Liver (tissue), 9 donors: ENCODE measurements around the gene MAP2K6. TPM values are rescaled to one million over a fixed set of nuclear protein-coding genes. Genes with fewer than 3 reads are reported as not detected.

Experiments
- DNase-seq: peaks from one replicate; pipeline ENCODE4 v3.0.0-alpha.2; 2017; ENCODE audit warnings: low spot score
- H3K27ac ChIP-seq, 2 donors: one replicate each; pipeline ENCODE4 v1.7.0; 2013; ENCODE audit warnings: inconsistent platforms in 2 of 2, low read length in 2 of 2, control low read depth in 1 of 2, low read depth in 1 of 2, mild to moderate bottlenecking in 1 of 2
- H3K27me3 ChIP-seq, 4 donors: one replicate each; pipeline versions ENCODE4 v1.6.1 to v1.7.0; 2013; ENCODE audit warnings: low read length in 3 of 4, inconsistent platforms in 1 of 4, mild to moderate bottlenecking in 1 of 4, moderate library complexity in 1 of 4; ENCODE audit not compliant: control insufficient read depth in 4 of 4, insufficient read depth in 4 of 4
- H3K36me3 ChIP-seq, 4 donors: one replicate each; pipeline versions ENCODE4 v1.6.1 to v1.7.0; 2013; ENCODE audit warnings: low read length in 3 of 4, mild to moderate bottlenecking in 3 of 4, low read depth in 1 of 4, moderate library complexity in 1 of 4; ENCODE audit not compliant: control insufficient read depth in 4 of 4, insufficient read depth in 3 of 4
- H3K4me1 ChIP-seq, 4 donors: one replicate each; pipeline versions ENCODE4 v1.6.1 to v1.7.0; 2013; ENCODE audit warnings: low read length in 3 of 4, mild to moderate bottlenecking in 3 of 4, moderate library complexity in 1 of 4; ENCODE audit not compliant: control insufficient read depth in 4 of 4, insufficient read depth in 4 of 4
- H3K4me3 ChIP-seq, 3 donors: one replicate each; pipeline versions ENCODE4 v1.6.1 to v1.7.0; 2013; ENCODE audit warnings: low read length in 3 of 3, control low read depth in 1 of 3, low read depth in 1 of 3, mild to moderate bottlenecking in 1 of 3
- H3K9ac ChIP-seq, 2 donors: one replicate each; pipeline ENCODE4 v1.7.0; 2013; ENCODE audit warnings: low read length in 2 of 2, mild to moderate bottlenecking in 2 of 2, moderate library complexity in 2 of 2, control low read depth in 1 of 2, low read depth in 1 of 2
- H3K9me3 ChIP-seq, 4 donors: one replicate each; pipeline versions ENCODE4 v1.6.1 to v1.7.0; 2013; ENCODE audit warnings: low read length in 3 of 4; ENCODE audit not compliant: control insufficient read depth in 4 of 4
- ATF3 ChIP-seq: IDR thresholded peaks from 2 replicates; pipeline ENCODE4 v1.6.1; 2016; ENCODE audit warnings: antibody characterized with exemption
- CTCF ChIP-seq: fragments of 150-350 bp; IDR thresholded peaks from 2 replicates; pipeline ENCODE4 v1.5.1; 2017; ENCODE audit warnings: improper control_type of control experiment, low read depth, low read length; ENCODE audit not compliant: missing input control
- FOXA2 ChIP-seq: IDR thresholded peaks from 2 replicates; pipeline ENCODE4 v1.6.1; 2016; ENCODE audit warnings: antibody characterized with exemption
- HNF4A ChIP-seq, 2 donors: conservative IDR thresholded peaks; 2 replicates each; pipeline ENCODE4 v1.6.1; 2016; ENCODE audit warnings: antibody characterized with exemption in 2 of 2, mild to moderate bottlenecking in 2 of 2
- HNF4G ChIP-seq: IDR thresholded peaks from 2 replicates; pipeline ENCODE4 v1.6.1; 2016; ENCODE audit warnings: antibody characterized with exemption
- JUND ChIP-seq, 2 donors: IDR thresholded peaks; 2 replicates each; pipeline ENCODE4 v1.6.1; 2016; ENCODE audit warnings: antibody characterized with exemption in 2 of 2
- RAD21 ChIP-seq, 2 donors: IDR thresholded peaks; 2 replicates each; pipeline ENCODE4 v1.6.1; 2016; ENCODE audit warnings: antibody characterized with exemption in 2 of 2, mild to moderate bottlenecking in 2 of 2
- REST ChIP-seq: IDR thresholded peaks from 2 replicates; pipeline ENCODE4 v1.6.1; 2016; ENCODE audit warnings: antibody characterized with exemption, mild to moderate bottlenecking
- RXRA ChIP-seq, 2 donors: IDR thresholded peaks; 2 replicates each; pipeline ENCODE4 v1.6.1; 2017 to 2018; ENCODE audit warnings: antibody characterized with exemption in 2 of 2, mild to moderate bottlenecking in 1 of 2
- SP1 ChIP-seq: IDR thresholded peaks from 2 replicates; pipeline ENCODE4 v1.6.1; 2018; ENCODE audit warnings: antibody characterized with exemption, mild to moderate bottlenecking
- WGBS: extraction: QIAGEN DNeasy Blood & Tissue Kit; methylation state at CpG from one replicate; pipeline ENCODE4 v1.1.7; 2013; 5-methylcytosine and 5-hydroxymethylcytosine counted together
- polyA plus RNA-seq, 2 donors: library from polyadenylated mRNA; stranded (reverse) in 1 of 2; unstranded in 1 of 2; fragments of 200-250 nt in 1 of 2; fragments of >200 nt in 1 of 2; fragmentation: Nextera tagmentation in 1 of 2; extraction: Ambion mirVana in 1 of 2; gene quantifications; one replicate each; pipeline versions ENCODE4 v1.2.1 to v1.2.3, GENCODE V29; 2013 to 2015
- total RNA-seq, 2 donors: library from RNA; depleted of rRNA; stranded (reverse); fragments of >200 nt; gene quantifications; one replicate each; pipeline ENCODE4 v1.2.3, GENCODE V29; 2014
- donor health status: healthy.
- donor health status: healthy.
- donor health status: healthy.
- donor health status: healthy.
- donor health status: healthy.

MAP2K6 gene
- total and polyA plus RNA-seq, 4 donors, result 0.31 to 5.4 (median 2.6) TPM

GRCh38 chr17:69367298-69367697, 47.2 kb upstream of the MAP2K6 start:
- H3K27me3 ChIP-seq, result no peaks in the 10 kb centered on the region
- no peak for DNase-seq
- no peaks in the 10 kb centered on the region for H3K9me3 ChIP-seq
- no peak for TF ChIP-seq ATF3
- TF ChIP-seq RAD21 (IDR thresholded peaks at IDR 0.05), result no peak
- no peak for TF ChIP-seq FOXA2
- TF ChIP-seq HNF4G, result no peak
- TF ChIP-seq HNF4A (conservative IDR thresholded peaks at IDR 0.05), result no peak
- TF ChIP-seq REST, result no peak
- no peak for TF ChIP-seq JUND (IDR thresholded peaks at IDR 0.05)
- no peak for TF ChIP-seq SP1
- H3K4me1 ChIP-seq, result peaks cover 0 to 1% (median 0%) of the 10 kb centered on the region in 4 donors
- H3K27ac ChIP-seq, result no peak overlapping the region
- H3K9ac ChIP-seq, result no peak overlapping the region
- WGBS, result 62% methylated on average over 3 of the region's 3 CpGs
- H3K4me3 ChIP-seq, result no peak overlapping the region
- H3K36me3 ChIP-seq, result no peaks in the 10 kb centered on the region

GRCh38 chr17:69373069-69373468, 41.4 kb upstream of the MAP2K6 start:
- Histone ChIP-seq H3K4me1 (no peaks in the 10 kb centered on the region), H3K36me3 (no peaks in the 10 kb centered on the region), H3K9ac (no peak overlapping the region), H3K9me3 (no peaks in the 10 kb centered on the region), H3K4me3 (no peak overlapping the region), H3K27ac (no peak overlapping the region), H3K27me3 (no peaks in the 10 kb centered on the region)
- DNase-seq, result no peak
- TF ChIP-seq REST (no peak), ATF3 (no peak), SP1 (no peak), HNF4A (conservative IDR thresholded peaks at IDR 0.05) (peak; percentile 17 to 32), RXRA (IDR thresholded peaks at IDR 0.05) (no peak)
- WGBS, result 46% methylated on average over 2 of the region's 2 CpGs

- H3K4me3 ChIP-seq, result no peak overlapping the region
- no peak for TF ChIP-seq CTCF
- WGBS, result 77% methylated on average over 2 of the region's 2 CpGs
- H3K36me3 ChIP-seq, result no peaks in the 10 kb centered on the region
- no peaks in the 10 kb centered on the region for H3K4me1 ChIP-seq
- H3K9me3 ChIP-seq, result no peaks in the 10 kb centered on the region
- H3K27ac ChIP-seq, result no peak overlapping the region
- no peak for DNase-seq
- no peak overlapping the region for H3K9ac ChIP-seq
- no peaks in the 10 kb centered on the region for H3K27me3 ChIP-seq
Observed at GRCh38 chr17:69375229-69375628, 39.3 kb upstream of the MAP2K6 start.
